Liver (tissue), 9 donors: ENCODE results near the gene DHRSX. TPM values are rescaled to one million over a fixed set of nuclear protein-coding genes. Genes with fewer than 3 reads are reported as not detected.
"Not testable (repeated sequence)": the region's sequence is repeated elsewhere in the genome, so short reads cannot be mapped to it uniquely, and the experiment has no call there.

ENCODE experiments used
- DNase-seq: peaks from one replicate; pipeline ENCODE4 v3.0.0-alpha.2; 2017; ENCODE audit warnings: low spot score
- H3K27ac ChIP-seq, 2 donors: one replicate each; pipeline ENCODE4 v1.7.0; 2013; ENCODE audit warnings: inconsistent platforms in 2 of 2, low read length in 2 of 2, control low read depth in 1 of 2, low read depth in 1 of 2, mild to moderate bottlenecking in 1 of 2
- H3K27me3 ChIP-seq, 4 donors: one replicate each; pipeline versions ENCODE4 v1.6.1 to v1.7.0; 2013; ENCODE audit warnings: low read length in 3 of 4, inconsistent platforms in 1 of 4, mild to moderate bottlenecking in 1 of 4, moderate library complexity in 1 of 4; ENCODE audit not compliant: control insufficient read depth in 4 of 4, insufficient read depth in 4 of 4
- H3K36me3 ChIP-seq, 4 donors: one replicate each; pipeline versions ENCODE4 v1.6.1 to v1.7.0; 2013; ENCODE audit warnings: low read length in 3 of 4, mild to moderate bottlenecking in 3 of 4, low read depth in 1 of 4, moderate library complexity in 1 of 4; ENCODE audit not compliant: control insufficient read depth in 4 of 4, insufficient read depth in 3 of 4
- H3K4me1 ChIP-seq, 4 donors: one replicate each; pipeline versions ENCODE4 v1.6.1 to v1.7.0; 2013; ENCODE audit warnings: low read length in 3 of 4, mild to moderate bottlenecking in 3 of 4, moderate library complexity in 1 of 4; ENCODE audit not compliant: control insufficient read depth in 4 of 4, insufficient read depth in 4 of 4
- H3K4me3 ChIP-seq, 3 donors: one replicate each; pipeline versions ENCODE4 v1.6.1 to v1.7.0; 2013; ENCODE audit warnings: low read length in 3 of 3, control low read depth in 1 of 3, low read depth in 1 of 3, mild to moderate bottlenecking in 1 of 3
- H3K9ac ChIP-seq, 2 donors: one replicate each; pipeline ENCODE4 v1.7.0; 2013; ENCODE audit warnings: low read length in 2 of 2, mild to moderate bottlenecking in 2 of 2, moderate library complexity in 2 of 2, control low read depth in 1 of 2, low read depth in 1 of 2
- H3K9me3 ChIP-seq, 4 donors: one replicate each; pipeline versions ENCODE4 v1.6.1 to v1.7.0; 2013; ENCODE audit warnings: low read length in 3 of 4; ENCODE audit not compliant: control insufficient read depth in 4 of 4
- ATF3 ChIP-seq: IDR thresholded peaks from 2 replicates; pipeline ENCODE4 v1.6.1; 2016; ENCODE audit warnings: antibody characterized with exemption
- CTCF ChIP-seq: fragments of 150-350 bp; IDR thresholded peaks from 2 replicates; pipeline ENCODE4 v1.5.1; 2017; ENCODE audit warnings: improper control_type of control experiment, low read depth, low read length; ENCODE audit not compliant: missing input control
- EGR1 ChIP-seq, 2 donors: IDR thresholded peaks; 2 replicates each; pipeline ENCODE4 v1.6.1; 2016 to 2018; ENCODE audit warnings: antibody characterized with exemption in 2 of 2, low read depth in 2 of 2
- FOXA1 ChIP-seq: IDR thresholded peaks from 2 replicates; pipeline ENCODE4 v1.6.1; 2016; ENCODE audit warnings: antibody characterized with exemption
- FOXA2 ChIP-seq: IDR thresholded peaks from 2 replicates; pipeline ENCODE4 v1.6.1; 2016; ENCODE audit warnings: antibody characterized with exemption
- GABPA ChIP-seq, 2 donors: IDR thresholded peaks in 1 of 2; conservative IDR thresholded peaks in 1 of 2; 2 replicates each; pipeline ENCODE4 v1.6.1; 2016; ENCODE audit warnings: antibody characterized with exemption in 2 of 2, mild to moderate bottlenecking in 1 of 2, moderate library complexity in 1 of 2
- HNF4A ChIP-seq, 2 donors: conservative IDR thresholded peaks; 2 replicates each; pipeline ENCODE4 v1.6.1; 2016; ENCODE audit warnings: antibody characterized with exemption in 2 of 2, mild to moderate bottlenecking in 2 of 2
- JUND ChIP-seq, 2 donors: IDR thresholded peaks; 2 replicates each; pipeline ENCODE4 v1.6.1; 2016; ENCODE audit warnings: antibody characterized with exemption in 2 of 2
- MAX ChIP-seq: IDR thresholded peaks from 2 replicates; pipeline ENCODE4 v1.6.1; 2016; ENCODE audit warnings: antibody characterized with exemption
- NR2F2 ChIP-seq: IDR thresholded peaks from 2 replicates; pipeline ENCODE4 v1.6.1; 2016; ENCODE audit warnings: antibody characterized with exemption
- RAD21 ChIP-seq, 2 donors: IDR thresholded peaks; 2 replicates each; pipeline ENCODE4 v1.6.1; 2016; ENCODE audit warnings: antibody characterized with exemption in 2 of 2, mild to moderate bottlenecking in 2 of 2
- REST ChIP-seq: IDR thresholded peaks from 2 replicates; pipeline ENCODE4 v1.6.1; 2016; ENCODE audit warnings: antibody characterized with exemption, mild to moderate bottlenecking
- RXRA ChIP-seq, 2 donors: IDR thresholded peaks; 2 replicates each; pipeline ENCODE4 v1.6.1; 2017 to 2018; ENCODE audit warnings: antibody characterized with exemption in 2 of 2, mild to moderate bottlenecking in 1 of 2
- SP1 ChIP-seq: IDR thresholded peaks from 2 replicates; pipeline ENCODE4 v1.6.1; 2018; ENCODE audit warnings: antibody characterized with exemption, mild to moderate bottlenecking
- ZBTB33 ChIP-seq: IDR thresholded peaks from 2 replicates; pipeline ENCODE4 v1.6.1; 2016; ENCODE audit warnings: antibody characterized with exemption
- WGBS: extraction: QIAGEN DNeasy Blood & Tissue Kit; methylation state at CpG from one replicate; pipeline ENCODE4 v1.1.7; 2013; 5-methylcytosine and 5-hydroxymethylcytosine counted together
- polyA plus RNA-seq, 2 donors: library from polyadenylated mRNA; stranded (reverse) in 1 of 2; unstranded in 1 of 2; fragments of 200-250 nt in 1 of 2; fragments of >200 nt in 1 of 2; fragmentation: Nextera tagmentation in 1 of 2; extraction: Ambion mirVana in 1 of 2; gene quantifications; one replicate each; pipeline versions ENCODE4 v1.2.1 to v1.2.3, GENCODE V29; 2013 to 2015
- total RNA-seq, 2 donors: library from RNA; depleted of rRNA; stranded (reverse); fragments of >200 nt; gene quantifications; one replicate each; pipeline ENCODE4 v1.2.3, GENCODE V29; 2014
- donor health status: healthy.
- donor health status: healthy.
- donor health status: healthy.
- donor health status: healthy.
- donor health status: healthy.

Gene DHRSX
- total and polyA plus RNA-seq, 4 donors = 17.2 to 35.2 (median 23.3) TPM

GRCh38 chrX:2360731-2361130 lies 140.0 kb downstream of the DHRSX start:
- 87% methylated on average over 9 of the region's 9 CpGs for WGBS

GRCh38 chrX:2359522-2359921 lies 141.3 kb downstream of the DHRSX start:
- H3K9me3 ChIP-seq, H3K27ac ChIP-seq, H3K36me3 ChIP-seq, H3K4me1 ChIP-seq, H3K9ac ChIP-seq, DNase-seq, H3K27me3 ChIP-seq, H3K4me3 ChIP-seq: not testable (repeated sequence)
- 87% methylated on average over 4 of the region's 4 CpGs for WGBS

More at GRCh38 chrX:2360731-2361130, 140.0 kb downstream of the DHRSX start:
- Histone ChIP-seq H3K9me3 (no peaks in the 10 kb centered on the region), H3K4me1 (no peaks in the 10 kb centered on the region), H3K27me3 (no peaks in the 10 kb centered on the region), H3K27ac (no peak overlapping the region), H3K36me3 (no peaks in the 10 kb centered on the region), H3K9ac (no peak overlapping the region), H3K4me3 (no peak overlapping the region)
- no peak for DNase-seq
- TF ChIP-seq RXRA (IDR thresholded peaks at IDR 0.05) = no peak
- no peak for TF ChIP-seq MAX
- TF ChIP-seq GABPA (IDR thresholded peaks at IDR 0.05 in 1 of 2, conservative IDR thresholded peaks at IDR 0.05 in 1 of 2) = no peak
- TF ChIP-seq FOXA1 = no peak
- no peak for TF ChIP-seq NR2F2
- no peak for TF ChIP-seq HNF4A (conservative IDR thresholded peaks at IDR 0.05)
- no peak for TF ChIP-seq ZBTB33
- TF ChIP-seq JUND (IDR thresholded peaks at IDR 0.05) = no peak
- TF ChIP-seq ATF3 = no peak

GRCh38 chrX:2351999-2352995 lies 148.5 kb downstream of the DHRSX start:
- no peak for DNase-seq
- no peaks in the 10 kb centered on the region for H3K9me3 ChIP-seq
- H3K4me1 ChIP-seq = no peaks in the 10 kb centered on the region
- H3K9ac ChIP-seq = no peak overlapping the region
- peaks cover 0 to 2% (median 0%) of the 10 kb centered on the region in 4 donors for H3K36me3 ChIP-seq
- 95% methylated on average over 19 of the region's 19 CpGs for WGBS
- no peak overlapping the region for H3K4me3 ChIP-seq
- H3K27me3 ChIP-seq = no peaks in the 10 kb centered on the region
- no peak for TF ChIP-seq JUND (IDR thresholded peaks at IDR 0.05)
- no peak for TF ChIP-seq FOXA2
- no peak for TF ChIP-seq CTCF
- no peak for TF ChIP-seq GABPA (IDR thresholded peaks at IDR 0.05 in 1 of 2, conservative IDR thresholded peaks at IDR 0.05 in 1 of 2)
- TF ChIP-seq RXRA (IDR thresholded peaks at IDR 0.05) = no peak
- no peak for TF ChIP-seq REST
- no peak for TF ChIP-seq HNF4A (conservative IDR thresholded peaks at IDR 0.05)
- no peak for TF ChIP-seq EGR1 (IDR thresholded peaks at IDR 0.05; ENCODE audit: low read depth in 2 of 2)
- TF ChIP-seq ATF3 = no peak
- TF ChIP-seq RAD21 (IDR thresholded peaks at IDR 0.05) = no peak
- no peak for TF ChIP-seq SP1
- TF ChIP-seq NR2F2 = no peak
- no peak overlapping the region for H3K27ac ChIP-seq
